ENCODE measurements around the gene IFFO2.
"Not testable (repeated sequence)": the region's sequence is repeated elsewhere in the genome, so short reads cannot be mapped to it uniquely, and the experiment has no call there.

The IFFO2 gene

GRCh38 chr1:18917071-18917799, 39.2 kb downstream of the IFFO2 start:
- no peak for DNase-seq

- DNase-seq = no peak
Observed at GRCh38 chr1:18915341-18915740, 41.1 kb downstream of the IFFO2 start.

GRCh38 chr1:18913065-18913835, 43.2 kb downstream of the IFFO2 start:
- DNase-seq = peak; percentile 14

GRCh38 chr1:18912550-18912949, 43.9 kb downstream of the IFFO2 start:
- DNase-seq = no peak

DNA sequence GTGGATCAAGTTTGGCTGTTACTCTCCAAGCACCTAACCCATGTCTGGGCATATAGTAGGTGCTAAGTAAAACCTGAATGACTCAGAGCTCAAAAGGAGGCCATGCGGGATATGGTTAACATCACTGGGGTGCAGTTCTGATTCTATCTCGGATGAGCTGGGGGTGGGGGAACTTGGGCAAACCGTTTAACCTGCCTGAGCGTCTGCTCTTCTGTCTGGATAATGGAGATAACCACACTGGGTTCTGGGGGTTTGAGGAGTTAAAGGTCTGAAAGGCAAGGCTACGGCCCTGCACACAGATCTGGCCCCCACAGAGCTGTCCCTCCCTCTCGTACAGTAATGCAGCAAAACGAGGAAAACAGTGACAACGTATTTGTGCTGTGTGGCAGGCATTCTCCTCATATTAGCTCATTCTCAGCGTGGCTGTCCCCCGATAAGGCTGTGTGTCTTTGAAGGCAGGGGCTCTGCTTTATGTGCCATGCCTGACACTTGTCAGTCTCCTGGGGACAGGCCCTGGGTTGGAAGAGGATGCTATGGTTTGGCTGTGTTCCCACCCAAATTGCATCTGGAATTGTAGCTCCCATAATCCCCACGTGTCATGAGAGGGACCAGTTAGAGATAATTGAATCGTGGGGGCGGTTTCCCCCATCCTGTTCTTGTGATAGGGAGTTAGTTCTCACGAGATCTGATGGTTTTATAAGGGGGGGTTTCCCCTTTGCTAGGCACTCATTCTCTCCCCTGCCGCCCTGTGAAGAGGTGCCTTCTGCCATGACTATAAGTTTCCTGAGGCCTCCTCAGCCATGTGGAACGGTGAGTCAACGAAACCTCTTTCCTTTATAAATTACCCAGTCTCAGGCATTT, 47.3 kb downstream of the IFFO2 start:
- DNase-seq = no peak

GRCh38 chr1:18907917-18908845, 48.3 kb downstream of the IFFO2 start:
- no peak for DNase-seq

GRCh38 chr1:18907021-18907916, 49.2 kb downstream of the IFFO2 start:
- DNase-seq = peak; percentile 1

DNA sequence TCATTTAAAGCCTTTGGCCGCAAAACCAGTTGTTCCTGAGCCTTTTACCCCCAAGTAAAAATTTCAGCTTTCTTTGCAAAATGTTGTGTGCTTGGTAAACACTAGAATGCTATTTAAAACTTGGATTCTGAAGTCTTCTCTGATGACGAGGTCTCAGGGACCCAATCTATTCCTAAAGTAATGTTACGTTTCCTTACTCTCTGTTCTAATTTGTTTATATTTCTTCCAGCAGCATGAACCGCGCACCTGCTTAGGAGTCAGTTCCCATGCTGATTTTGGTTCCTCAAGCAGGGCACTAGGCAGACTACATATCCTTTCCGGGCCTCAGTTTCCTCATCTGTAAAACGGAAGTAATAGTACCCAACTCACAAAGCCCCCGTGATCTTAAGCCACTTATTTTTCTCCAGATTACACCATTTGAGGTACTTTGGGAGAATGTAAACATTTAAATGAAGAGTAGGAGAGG, 53.2 kb downstream of the IFFO2 start:
- no peak for DNase-seq

GRCh38 chr1:18902523-18903290, 53.8 kb downstream of the IFFO2 start, which contains the start of gene ALDH4A1:
TSS of gene ALDH4A1 (minus strand) at chr1:18902555. CDS start at chr1:18902523, 32 bp downstream.
- DNase-seq = peak; percentile 91

- no peak for DNase-seq
Observed at GRCh38 chr1:18901952-18902522, 54.4 kb downstream of the IFFO2 start.

GRCh38 chr1:18901147-18901951, 55.1 kb downstream of the IFFO2 start:
- DNase-seq = no peak

DNA sequence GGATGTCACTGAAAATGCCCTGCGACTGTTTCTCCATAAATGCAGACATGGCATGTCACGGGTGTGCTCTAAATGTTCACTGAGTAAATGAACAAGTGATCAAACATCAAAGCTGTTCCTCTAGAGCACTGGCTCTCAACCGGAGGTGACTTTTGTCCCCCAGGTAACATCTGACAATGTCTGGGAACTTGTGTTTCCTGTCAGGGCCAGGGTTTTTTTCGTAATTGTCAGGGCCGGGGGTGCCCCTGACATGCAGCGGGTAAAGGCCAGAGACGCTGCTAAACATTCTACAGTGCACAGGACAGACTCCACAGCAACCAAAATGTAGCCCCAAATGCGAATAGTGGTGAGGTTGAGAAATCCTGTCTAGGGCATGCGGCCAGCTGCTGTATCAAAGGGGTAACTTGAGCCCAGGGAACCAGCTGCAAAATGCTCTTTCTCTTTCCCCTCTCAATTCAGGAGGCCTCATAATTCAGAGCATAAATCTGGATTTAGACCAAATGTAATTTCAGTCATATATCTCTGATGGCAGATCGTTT, 56.1 kb downstream of the IFFO2 start:
- DNase-seq = no peak

GRCh38 chr1:18899363-18900049, 57.0 kb downstream of the IFFO2 start:
- no peak for DNase-seq

GRCh38 chr1:18898567-18898966, 57.9 kb downstream of the IFFO2 start:
- no peak for DNase-seq

DNA sequence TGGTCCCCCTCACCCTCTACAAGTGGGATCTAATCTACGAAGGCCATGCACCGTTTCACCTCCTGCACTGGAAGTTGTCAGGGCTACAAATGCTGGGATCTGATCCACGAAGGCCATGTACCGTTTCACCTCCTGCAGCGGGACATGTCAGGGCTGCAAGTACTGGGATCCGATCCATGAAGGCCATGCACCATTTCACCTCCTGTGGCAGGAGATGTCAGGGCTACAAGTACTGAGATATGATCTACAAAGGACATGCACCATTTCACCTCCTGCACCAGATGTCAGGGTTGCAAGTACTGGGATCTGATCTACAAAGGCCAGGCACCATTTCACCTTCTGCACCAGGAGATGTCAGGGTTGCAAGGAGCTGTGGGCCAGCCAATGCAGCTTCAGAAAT, 61.2 kb downstream of the IFFO2 start:
- DNase-seq = no peak

DNA sequence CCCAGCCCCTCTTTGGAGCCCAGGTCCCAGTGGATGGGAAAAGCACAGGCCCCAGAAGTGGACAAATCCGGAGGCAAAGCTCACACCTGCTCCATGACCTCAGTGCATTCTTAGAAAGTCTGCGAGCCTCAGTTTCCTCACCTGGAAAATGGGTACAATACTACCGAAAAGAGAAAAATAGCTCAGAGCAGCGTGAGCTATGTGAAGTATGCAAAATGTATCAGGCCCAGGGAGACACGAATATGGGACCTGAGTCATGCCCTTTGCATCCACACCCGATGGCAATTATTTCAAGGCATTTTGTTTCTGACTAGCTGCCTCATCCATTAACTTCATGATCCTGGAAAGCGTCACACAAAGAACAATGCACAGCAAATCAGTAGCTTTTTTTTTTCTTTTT, 63.4 kb downstream of the IFFO2 start:
- no peak for DNase-seq

- DNase-seq = not testable (repeated sequence)
Observed at GRCh38 chr1:18891858-18892257, 64.6 kb downstream of the IFFO2 start.

DNA sequence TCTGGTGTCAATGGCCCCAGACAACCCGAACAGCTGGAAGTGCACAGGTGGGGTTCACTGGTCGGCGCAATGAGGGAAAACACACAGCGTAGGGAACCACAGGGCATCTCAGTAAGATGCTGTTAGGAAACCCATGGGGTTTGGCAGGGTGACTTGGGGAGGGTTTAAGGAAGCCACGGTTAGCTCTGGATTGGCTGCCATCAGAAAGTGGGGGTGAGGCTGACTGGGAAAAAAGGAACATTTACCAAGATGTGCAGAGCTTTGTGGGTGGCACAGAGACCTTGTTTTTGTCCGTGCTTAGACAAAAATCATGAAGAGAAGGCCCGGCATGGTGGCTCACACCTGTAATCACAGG, 65.1 kb downstream of the IFFO2 start:
- no peak for DNase-seq

Data from NCI-H526 treated with DMSO at 0.1 percent for 48 hours (cell line).